GM18499 (cell line): ENCODE data around the gene LDLRAD4.

Source experiments
- ATAC-seq: cut with Tn5 transposase; IDR thresholded peaks from one replicate; pipeline ENCODE4 v1.9.1; 2021; ENCODE audit warnings: moderate number of reproducible peaks; ENCODE audit not compliant: insufficient read depth, unreplicated experiment

The LDLRAD4 gene

DNA sequence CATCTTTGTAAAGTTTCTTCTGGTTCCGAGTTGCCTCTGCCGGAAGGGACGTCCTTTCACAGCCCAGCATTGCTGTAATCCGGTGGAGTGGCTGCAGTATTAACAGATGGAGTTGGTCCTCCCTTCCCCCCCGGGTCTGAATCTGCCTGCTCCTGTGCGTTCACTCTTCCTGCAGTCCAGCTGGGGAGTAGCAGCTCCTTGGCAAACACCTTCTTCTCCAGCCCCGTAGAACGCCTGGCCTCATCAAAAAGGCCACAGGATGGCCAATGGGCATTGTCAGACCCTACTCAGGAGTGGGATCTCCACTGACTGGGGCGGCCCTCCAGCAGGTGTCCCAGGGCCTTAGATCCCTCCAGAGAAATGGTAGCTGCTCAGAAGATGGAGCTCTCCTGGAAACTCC, 273.8 kb downstream of the LDLRAD4 start:
- ATAC-seq: no peak

- no peak for ATAC-seq
Observed at GRCh38 chr18:13493079-13493478, 274.5 kb downstream of the LDLRAD4 start.

DNA sequence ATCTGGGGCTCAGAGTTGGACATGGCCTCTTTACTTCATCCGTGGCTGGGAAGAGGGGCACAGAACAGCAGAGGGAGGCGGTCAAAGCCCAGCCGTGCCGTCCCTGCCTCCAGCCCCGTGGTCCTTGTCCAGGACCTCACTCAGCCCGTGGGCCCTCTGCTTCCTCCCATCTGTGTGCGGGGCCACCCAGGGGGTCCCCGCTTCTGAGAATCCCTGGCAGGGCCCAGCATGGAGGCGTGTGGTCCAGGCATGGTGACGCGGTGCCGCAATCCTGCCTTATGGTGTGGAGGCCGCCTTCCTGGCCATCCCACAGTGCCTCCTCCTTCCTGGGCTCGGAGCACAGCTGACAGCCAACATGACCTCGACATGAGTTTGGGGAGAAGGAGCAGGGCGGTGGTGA, 275.2 kb downstream of the LDLRAD4 start:
- ATAC-seq: no peak

GRCh38 chr18:13494871-13495445, 276.4 kb downstream of the LDLRAD4 start:
- no peak for ATAC-seq

DNA sequence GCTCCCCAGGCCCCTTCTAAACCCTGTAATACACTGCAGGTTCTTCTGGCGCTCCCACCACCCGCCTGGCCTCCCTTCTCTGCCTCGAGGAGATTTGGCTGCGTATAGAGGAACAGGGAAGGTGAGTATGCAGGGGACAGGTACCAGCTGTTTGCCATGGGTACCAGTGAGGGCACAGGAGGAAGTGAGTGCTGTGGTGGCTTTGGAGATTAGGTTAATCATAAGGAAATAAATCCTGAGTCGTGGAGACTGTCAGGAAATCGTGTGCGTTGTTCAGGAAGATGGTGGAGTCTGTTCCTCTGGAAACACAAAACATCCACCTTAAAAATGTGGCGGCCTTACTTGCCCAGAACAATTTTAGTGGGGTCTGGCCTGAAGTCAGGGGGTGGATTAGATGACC, 277.4 kb downstream of the LDLRAD4 start:
- no peak for ATAC-seq

- ATAC-seq: no peak
Observed at GRCh38 chr18:13496691-13497281, 278.2 kb downstream of the LDLRAD4 start.

DNA sequence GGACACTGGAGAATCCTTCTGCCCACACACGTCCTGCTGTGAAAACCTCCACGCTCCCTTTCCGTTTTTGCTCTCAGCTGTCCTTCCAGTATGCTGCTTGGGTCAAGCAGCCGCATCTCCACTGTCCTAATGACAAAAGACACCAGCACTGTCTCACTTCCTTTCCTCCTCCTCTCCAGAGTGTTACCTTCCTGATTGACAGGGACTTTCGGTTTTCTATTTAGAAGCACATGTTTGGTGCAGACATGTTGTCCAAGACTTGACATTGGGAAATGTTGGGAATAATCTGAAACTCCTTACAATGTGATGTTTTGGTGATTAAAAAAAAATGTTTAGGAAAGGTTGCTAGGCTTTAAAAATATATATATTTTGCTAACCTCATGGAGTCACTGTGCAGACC, 281.2 kb downstream of the LDLRAD4 start:
- ATAC-seq: no peak

- ATAC-seq: no peak
Observed at GRCh38 chr18:13500227-13500865, 281.8 kb downstream of the LDLRAD4 start.

- no peak for ATAC-seq
Observed at GRCh38 chr18:13500869-13501542, 282.4 kb downstream of the LDLRAD4 start.

DNA sequence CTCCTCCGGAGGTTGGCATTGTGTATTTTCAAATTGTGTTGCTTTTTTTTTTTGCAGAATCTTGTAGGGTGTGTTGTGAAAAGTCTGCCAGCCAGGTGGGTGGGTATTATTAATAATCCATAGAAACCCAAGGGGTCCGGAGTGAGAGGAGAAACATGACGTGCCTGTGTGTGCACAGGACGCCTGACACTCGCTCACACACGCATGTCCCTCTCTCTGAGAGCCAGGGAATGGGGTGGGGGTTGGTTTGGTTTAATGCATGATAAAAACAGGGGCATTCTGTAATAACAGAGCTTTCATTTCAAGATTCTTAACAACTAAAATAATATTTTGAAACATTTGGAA, 283.0 kb downstream of the LDLRAD4 start:
- ATAC-seq: no peak

GRCh38 chr18:13501891-13502290, 283.3 kb downstream of the LDLRAD4 start:
- ATAC-seq: peak; percentile 97

DNA sequence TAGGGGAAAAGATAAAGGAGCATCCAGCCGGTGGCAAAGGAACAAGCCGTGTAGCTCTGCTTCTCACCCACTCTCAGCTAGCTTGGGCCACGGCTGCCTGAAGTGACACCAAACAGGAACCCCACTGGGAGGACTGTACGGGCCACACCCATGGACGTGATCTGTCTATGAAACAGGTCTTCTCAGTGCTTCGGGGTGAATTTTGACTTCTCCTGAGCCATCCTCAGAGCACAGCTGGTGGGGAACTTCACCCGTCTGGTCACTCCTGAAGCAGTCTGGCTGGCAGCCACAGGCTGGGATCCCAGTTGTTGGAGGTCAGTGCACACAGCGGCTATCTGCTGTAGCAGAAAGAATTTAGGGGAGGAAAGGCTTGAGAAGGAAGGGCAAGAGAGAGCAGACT, 284.0 kb downstream of the LDLRAD4 start:
- ATAC-seq: no peak

DNA sequence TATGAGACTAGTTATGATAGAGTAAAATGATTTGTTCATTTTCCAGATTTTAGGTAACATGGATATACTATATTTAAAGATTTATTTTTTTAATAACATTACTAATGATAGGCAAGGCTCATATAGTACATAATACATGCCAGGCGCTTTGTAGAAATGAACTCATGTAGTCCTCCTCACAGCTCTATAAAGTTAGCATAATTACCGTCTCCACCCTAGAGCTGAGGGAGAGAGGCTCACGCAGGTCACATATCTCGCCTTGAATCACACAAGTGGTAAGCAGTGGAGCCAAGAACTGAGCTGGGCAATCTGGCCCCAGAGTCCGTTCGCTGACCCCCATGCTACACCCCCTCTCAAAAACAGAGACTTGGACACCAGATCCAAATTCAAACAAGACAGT, 285.3 kb downstream of the LDLRAD4 start:
- ATAC-seq: no peak

- ATAC-seq: no peak
Observed at GRCh38 chr18:13505780-13506345, 287.3 kb downstream of the LDLRAD4 start.

DNA sequence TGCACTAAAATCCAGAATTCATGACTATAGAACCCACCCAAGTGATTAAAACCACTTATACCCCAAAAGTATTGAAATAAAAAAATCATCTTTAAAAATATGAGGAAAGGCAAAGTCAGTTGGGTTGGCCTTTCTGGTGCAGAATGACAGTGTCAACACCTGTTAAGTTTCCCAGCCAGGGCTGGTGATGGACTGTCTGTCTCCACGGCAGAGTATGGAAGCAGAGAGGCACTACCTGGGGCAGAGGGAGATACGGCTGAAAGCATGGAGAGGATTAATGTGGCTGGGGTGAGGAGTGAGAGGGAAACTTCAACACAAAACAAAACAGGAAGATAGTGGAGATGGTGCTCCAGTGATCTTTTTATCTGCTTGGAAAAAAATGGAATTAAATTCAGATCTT, 292.0 kb downstream of the LDLRAD4 start:
- no peak for ATAC-seq

- no peak for ATAC-seq
Observed at GRCh38 chr18:13511961-13512577, 293.5 kb downstream of the LDLRAD4 start.

DNA sequence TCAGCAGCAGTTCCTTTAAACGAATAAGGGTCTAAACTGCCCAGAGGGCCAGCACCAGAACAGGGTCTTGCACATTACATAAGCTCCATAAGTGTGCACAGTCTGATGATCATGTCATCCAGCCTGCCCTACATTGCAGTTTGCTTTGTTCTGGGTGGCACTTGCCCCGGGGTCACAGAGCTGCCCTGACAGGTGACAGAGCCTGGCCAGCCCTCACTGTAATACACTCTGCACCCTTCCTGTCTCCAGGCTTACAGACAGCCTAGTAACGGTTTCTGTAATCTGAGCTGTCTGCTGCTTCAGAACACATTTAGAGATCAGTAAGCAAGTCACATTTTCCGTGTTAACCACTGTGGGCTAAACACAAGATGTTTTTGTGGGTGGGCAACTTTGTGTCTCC, 294.5 kb downstream of the LDLRAD4 start:
- ATAC-seq: no peak

DNA sequence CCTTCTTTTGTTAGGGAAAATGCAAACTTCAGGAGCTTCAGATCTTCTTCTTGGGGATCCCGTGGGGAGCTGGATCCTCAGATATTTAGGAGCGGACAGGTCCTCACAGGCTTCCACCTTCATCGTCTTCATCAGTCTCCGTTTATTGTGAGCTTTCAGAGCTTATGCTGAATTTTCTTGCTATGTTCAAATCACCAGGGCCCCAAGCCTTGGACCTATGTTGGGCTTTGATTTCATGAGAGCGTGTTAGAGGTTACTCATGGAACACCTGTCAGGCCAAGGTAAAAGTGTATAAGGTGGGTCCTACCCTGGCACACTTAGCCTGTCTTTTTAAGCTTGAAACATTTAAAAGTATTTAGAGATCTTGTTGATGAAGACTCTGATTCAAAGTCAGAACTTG, 294.9 kb downstream of the LDLRAD4 start:
- ATAC-seq: no peak

DNA sequence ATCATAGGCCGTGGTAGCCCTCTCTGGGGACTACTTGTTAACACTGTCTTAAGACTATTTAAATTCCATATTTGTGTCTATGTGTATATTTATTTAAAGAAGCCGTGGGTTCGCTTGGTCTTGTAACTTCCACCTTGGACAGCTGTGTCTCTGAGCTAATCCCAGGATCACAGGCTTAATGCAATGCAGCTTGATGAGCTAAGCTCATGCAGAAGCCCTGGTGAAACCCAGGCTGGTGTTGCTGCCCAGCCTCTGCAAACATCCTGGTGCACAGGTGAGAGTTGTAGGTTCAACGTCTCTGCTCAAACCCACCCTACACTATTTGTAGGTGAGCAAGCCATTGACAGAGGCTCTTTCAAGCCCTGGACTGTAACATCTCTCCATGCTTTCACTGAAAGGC, 296.0 kb downstream of the LDLRAD4 start:
- no peak for ATAC-seq

- ATAC-seq: no peak
Observed at GRCh38 chr18:13516855-13517254, 298.3 kb downstream of the LDLRAD4 start.

DNA sequence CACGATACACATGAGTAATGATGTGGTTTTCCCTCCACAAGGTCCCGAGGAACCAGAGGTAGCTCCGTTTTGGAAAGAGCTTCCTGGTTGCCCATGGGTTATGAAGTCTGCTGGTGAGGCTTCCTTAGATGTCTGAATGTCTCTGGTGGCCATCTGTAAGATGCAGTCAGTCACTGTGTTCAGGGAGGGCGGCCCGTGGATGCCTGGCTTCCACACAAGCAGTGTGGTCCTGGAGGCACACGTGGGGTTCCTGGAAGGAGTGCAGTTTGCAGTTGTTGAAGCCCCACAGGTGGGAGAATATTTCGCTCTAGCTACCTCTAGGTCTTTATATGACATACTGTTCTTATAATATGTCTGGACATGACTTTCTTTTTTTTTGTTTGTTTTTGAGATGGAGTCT, 298.8 kb downstream of the LDLRAD4 start:
- ATAC-seq: no peak
